ENCODE measurements around the gene SMYD5.
A peak's percentile ranks its signal among the peaks of the same experiment; 100 is the strongest.
"Not testable (repeated sequence)": the region's sequence is repeated elsewhere in the genome, so short reads cannot be mapped to it uniquely, and the experiment has no call there.

Gene SMYD5

DNA sequence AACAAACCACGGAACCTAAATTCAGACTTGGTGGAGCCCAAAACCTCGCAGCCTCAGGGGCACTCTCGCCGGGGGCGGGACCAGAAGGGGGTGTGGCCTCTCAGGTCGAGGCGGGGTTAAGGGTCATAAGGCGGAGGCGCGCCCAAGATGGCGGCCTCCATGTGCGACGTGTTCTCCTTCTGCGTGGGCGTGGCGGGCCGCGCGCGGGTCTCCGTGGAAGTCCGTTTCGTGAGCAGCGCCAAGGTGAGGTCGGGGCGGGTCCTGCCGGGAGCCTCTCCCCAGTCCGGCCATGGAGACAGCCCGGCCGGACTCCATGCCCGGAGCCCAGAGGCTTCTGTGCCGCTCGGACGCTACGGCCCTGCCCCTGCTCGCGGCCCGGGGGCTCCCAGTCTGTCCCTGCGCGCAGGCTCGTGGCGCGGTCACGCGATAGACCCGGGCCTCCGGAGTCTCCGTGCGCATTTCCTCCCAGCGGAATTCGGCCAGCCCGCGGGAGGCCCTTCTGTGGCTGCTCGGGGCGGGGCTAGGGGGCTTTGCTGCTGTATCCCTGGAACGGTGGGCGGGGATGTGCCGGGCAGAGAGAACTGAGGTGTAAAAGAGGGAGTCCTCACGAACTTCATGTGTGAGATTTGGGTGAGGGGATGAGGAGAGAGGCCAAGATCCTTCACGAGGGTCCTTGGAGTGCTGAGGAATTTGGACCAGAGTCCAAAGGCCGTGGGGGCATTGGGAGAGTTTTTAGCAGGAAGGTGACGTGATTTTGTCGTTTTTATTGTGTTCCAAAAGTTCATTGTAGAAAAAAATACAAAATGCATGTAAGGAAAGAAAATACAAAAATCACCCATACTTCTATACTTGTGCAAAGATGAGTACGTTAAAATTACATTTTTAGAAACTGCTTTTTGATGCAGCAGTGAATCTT is at the start of gene SMYD5:
Gene SMYD5 (plus strand): TSS at position 126 of the 916 bp plus-strand sequence. CDS start 22 bp downstream, at position 148.
- DNase-seq (ENCODE audit: low read depth) = peak; percentile 81
- H3K4me3 ChIP-seq (ENCODE audit: control insufficient read depth, low read depth, low read length) = peak within 1 kb of the TSS; percentile 88
- TF ChIP-seq, protein P1, sequence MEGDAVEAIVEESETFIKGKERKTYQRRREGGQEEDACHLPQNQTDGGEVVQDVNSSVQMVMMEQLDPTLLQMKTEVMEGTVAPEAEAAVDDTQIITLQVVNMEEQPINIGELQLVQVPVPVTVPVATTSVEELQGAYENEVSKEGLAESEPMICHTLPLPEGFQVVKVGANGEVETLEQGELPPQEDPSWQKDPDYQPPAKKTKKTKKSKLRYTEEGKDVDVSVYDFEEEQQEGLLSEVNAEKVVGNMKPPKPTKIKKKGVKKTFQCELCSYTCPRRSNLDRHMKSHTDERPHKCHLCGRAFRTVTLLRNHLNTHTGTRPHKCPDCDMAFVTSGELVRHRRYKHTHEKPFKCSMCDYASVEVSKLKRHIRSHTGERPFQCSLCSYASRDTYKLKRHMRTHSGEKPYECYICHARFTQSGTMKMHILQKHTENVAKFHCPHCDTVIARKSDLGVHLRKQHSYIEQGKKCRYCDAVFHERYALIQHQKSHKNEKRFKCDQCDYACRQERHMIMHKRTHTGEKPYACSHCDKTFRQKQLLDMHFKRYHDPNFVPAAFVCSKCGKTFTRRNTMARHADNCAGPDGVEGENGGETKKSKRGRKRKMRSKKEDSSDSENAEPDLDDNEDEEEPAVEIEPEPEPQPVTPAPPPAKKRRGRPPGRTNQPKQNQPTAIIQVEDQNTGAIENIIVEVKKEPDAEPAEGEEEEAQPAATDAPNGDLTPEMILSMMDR (conservative IDR thresholded peaks at IDR 0.05; ENCODE audit: control insufficient read depth, insufficient read depth, low read depth, low read length) = no peak

DNA sequence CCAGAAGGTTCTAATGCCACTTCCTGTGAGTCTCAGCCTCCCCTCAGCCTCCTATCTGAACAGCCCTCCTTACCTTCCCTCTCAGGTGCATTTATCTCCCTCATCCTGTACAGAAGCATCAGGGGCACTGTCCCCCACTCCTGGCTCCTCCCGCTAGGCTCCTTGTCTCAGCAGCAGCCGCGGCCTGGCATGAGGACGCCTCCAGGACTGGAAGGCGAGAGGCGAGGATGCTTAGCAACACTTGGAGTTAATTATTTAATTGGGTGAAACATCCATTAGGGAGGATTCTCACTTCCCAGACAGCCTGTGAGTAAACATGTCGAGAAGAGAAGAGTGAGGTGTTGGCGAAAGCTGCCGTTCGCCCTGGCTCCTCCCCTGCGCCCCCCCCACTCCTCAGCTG is 48.1 kb upstream of the SMYD5 start:
- not testable (repeated sequence) for DNase-seq (ENCODE audit: low read depth); H3K4me3 ChIP-seq (ENCODE audit: control insufficient read depth, low read depth, low read length)

DNA sequence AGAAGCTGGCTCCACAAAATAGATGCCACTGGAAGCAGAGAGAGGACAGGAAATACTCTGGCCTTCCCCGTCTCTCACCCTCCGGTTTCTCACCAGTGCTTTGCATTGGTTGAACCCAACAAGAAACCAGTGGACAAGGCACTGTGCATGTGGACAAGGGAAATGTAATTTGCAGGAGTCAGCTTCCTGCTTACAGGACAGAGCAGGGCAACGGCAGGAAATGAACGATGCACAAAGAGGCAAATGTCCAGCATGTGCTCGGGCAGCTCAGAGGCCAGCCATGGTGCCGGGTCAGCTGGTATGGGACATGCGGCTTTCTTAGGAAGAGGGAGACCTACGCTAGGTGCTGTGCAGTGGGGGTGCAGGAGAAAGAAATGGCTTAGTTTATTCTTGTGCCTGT is 47.2 kb upstream of the SMYD5 start:
- not testable (repeated sequence) for H3K4me3 ChIP-seq (ENCODE audit: control insufficient read depth, low read depth, low read length); DNase-seq (ENCODE audit: low read depth)

DNA sequence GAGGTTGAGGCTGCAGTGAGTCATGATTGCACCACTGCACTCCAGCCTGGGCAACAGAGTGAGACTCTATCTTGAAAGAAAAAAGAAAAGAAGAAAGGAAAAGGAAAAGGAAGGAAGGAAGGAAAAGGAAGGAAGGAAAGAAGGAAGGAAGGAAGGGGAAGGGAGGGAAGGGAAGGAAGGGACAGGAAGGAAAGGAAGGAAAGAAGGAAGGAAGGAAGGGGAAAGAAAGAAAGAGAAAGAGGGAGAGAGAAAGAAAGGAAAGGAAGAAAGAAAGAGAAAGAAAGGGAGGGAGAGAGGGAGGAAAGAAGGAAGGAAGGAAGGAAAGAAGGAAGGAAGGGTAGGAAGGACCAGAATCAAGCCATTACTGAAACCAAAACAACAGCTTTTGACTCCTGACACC is 45.7 kb upstream of the SMYD5 start:
- not testable (repeated sequence) for DNase-seq (ENCODE audit: low read depth); H3K4me3 ChIP-seq (ENCODE audit: control insufficient read depth, low read depth, low read length)

DNA sequence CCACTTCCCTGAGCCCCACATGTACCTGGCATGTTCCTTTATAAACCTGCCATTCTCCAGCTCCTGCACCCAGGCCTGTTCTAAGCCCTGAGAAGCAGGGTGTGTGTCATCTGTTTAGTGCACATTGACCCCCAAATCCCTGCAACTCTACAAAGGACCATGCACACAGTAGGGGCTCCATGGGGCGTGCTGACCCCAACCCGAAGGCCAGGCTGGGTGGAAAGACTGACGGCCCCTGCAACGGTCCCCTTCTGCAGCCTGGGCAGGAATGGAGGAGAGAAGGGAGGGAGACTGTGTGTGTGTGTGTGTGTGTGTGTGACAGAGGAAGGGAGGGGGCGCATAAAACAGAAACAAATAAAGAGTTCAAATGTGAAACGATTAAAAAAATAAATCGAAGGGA is 43.7 kb upstream of the SMYD5 start:
- not testable (repeated sequence) for H3K4me3 ChIP-seq (ENCODE audit: control insufficient read depth, low read depth, low read length); DNase-seq (ENCODE audit: low read depth)

DNA sequence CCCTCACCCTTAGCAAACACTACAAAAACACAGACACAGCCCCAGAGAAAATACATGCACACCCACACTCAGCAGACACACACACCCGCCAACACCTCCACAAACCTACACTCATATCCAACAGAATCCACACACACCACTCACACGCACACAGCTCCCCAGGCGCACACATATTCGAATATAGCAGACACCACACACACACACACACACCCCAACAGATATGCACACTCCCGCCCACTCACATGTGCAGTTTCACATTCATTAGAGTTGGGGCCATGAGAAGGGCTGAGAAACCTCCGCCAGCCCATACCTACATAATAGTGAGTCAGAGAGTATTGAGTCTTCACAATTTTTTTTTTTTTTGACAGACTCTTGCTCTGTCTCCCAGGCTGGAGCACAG is 41.1 kb upstream of the SMYD5 start:
- H3K4me3 ChIP-seq (ENCODE audit: control insufficient read depth, low read depth, low read length) = no peak overlapping the region
- TF ChIP-seq, protein P1 (conservative IDR thresholded peaks at IDR 0.05; ENCODE audit: control insufficient read depth, insufficient read depth, low read depth, low read length) = no peak
- peak; percentile 47 for DNase-seq (ENCODE audit: low read depth)

DNA sequence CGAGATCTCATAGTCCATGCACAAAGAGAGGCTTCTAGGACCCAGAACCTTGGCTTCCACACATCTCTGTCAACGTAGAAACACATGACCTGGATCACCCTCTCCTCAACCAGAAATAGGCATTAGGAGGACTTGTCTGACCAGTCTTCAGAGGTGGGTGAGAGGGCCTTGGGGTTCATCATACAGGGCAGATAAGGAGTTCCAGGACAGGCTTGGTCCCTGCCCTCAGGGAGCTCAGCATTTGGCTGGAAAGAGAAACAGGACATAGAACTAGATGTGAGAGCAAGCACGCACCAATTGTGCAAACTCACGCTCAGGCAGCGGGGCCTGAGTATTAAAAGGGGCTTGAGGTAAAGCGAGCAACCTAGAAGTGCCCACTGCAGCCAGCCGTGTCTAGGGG is 40.3 kb upstream of the SMYD5 start:
- no peak for DNase-seq (ENCODE audit: low read depth)
- H3K4me3 ChIP-seq (ENCODE audit: control insufficient read depth, low read depth, low read length) = no peak overlapping the region
- TF ChIP-seq, protein P1 (conservative IDR thresholded peaks at IDR 0.05; ENCODE audit: control insufficient read depth, insufficient read depth, low read depth, low read length) = no peak

DNA sequence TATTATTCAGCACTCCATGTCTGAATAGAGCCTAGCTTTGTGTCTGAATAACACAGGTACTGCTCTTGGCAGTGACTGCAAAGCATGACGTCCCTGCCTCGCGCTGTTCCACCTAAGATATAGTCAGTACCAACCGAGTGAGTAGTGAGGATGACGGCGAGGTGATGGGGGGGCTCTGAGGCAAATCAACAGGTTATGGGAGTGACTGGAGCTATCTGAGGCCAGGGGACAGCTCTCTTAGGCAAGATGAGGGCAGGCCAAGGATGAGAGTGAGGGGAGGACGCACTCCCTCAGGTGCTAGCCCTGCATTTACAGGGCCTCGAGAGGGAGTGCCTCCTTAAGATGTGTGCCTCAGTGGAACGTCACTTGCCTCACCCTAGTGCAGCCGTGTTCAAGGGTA is 39.8 kb upstream of the SMYD5 start:
- no peak overlapping the region for H3K4me3 ChIP-seq (ENCODE audit: control insufficient read depth, low read depth, low read length)
- no peak for DNase-seq (ENCODE audit: low read depth)
- TF ChIP-seq, protein P1 (conservative IDR thresholded peaks at IDR 0.05; ENCODE audit: control insufficient read depth, insufficient read depth, low read depth, low read length) = no peak

All from fibroblast of mammary gland (primary cell).